ENCODE measurements around the gene GOLGA6L7. TPM values are rescaled to one million over a fixed set of nuclear protein-coding genes. Genes with fewer than 3 reads are reported as not detected.
"Not testable (repeated sequence)": the region's sequence is repeated elsewhere in the genome, so short reads cannot be mapped to it uniquely, and the experiment has no call there.

The GOLGA6L7 gene
- total RNA-seq (10 to 100 TPM in 1 of 2 donors, 1 to 10 TPM in 1; 4.3 to 13.6 TPM), polyA plus RNA-seq (ENCODE audit: insufficient read depth, low read depth, low replicate concordance) (15.7 TPM)
- long read RNA-seq, donor 1, result 0 reads
- long read RNA-seq, donor 2, result 0 reads

GRCh38 chr15:28848521-28848920 is at the start of gene GOLGA6L7:
GOLGA6L7 (minus strand) TSS chr15:28848644; CDS start chr15:28848549, 95 bp downstream.
- H3K4me3 ChIP-seq; H3K36me3 ChIP-seq (ENCODE audit: low read depth, missing control alignments); H3K4me1 ChIP-seq; H3K9me3 ChIP-seq; intact Hi-C loops (cut with DNase I; ENCODE audit: low total_unique reads); H3K27ac ChIP-seq; H3K27me3 ChIP-seq: not testable (repeated sequence)
- DNase-seq, result peak; percentile 40
- WGBS, 2 donors, result 72 to 81% methylated on average over 13 of the region's 13 CpGs

GRCh38 chr15:28897861-28898585 is 49.6 kb upstream of the GOLGA6L7 start:
- TF ChIP-seq CTCF (IDR thresholded peaks at IDR 0.05) (no peak), POLR2A (IDR thresholded peaks at IDR 0.05) (no peak)
- DNase-seq, result no peak
- no peaks in the 10 kb centered on the region for H3K4me1 ChIP-seq
- no peaks in the 10 kb centered on the region for H3K27me3 ChIP-seq
- intact Hi-C loops (cut with DNase I; ENCODE audit: low total_unique reads), result no loop called here
- H3K4me3 ChIP-seq, result no peak overlapping the region
- H3K27ac ChIP-seq, result no peak overlapping the region
- no peaks in the 10 kb centered on the region for H3K9me3 ChIP-seq
- H3K36me3 ChIP-seq (ENCODE audit: low read depth, missing control alignments), result no peaks in the 10 kb centered on the region
- 93 to 95% methylated on average over 13 of the region's 13 CpGs for WGBS, 2 donors

- Histone ChIP-seq H3K27me3 (no peaks in the 10 kb centered on the region), H3K27ac (no peak overlapping the region), H3K36me3 (ENCODE audit: low read depth, missing control alignments) (no peaks in the 10 kb centered on the region), H3K4me3 (no peak overlapping the region), H3K9me3 (no peaks in the 10 kb centered on the region), H3K4me1 (no peaks in the 10 kb centered on the region)
- 83 to 84% methylated on average over 4 of the region's 4 CpGs for WGBS, 2 donors
- DNase-seq, result no peak
- intact Hi-C loops (cut with DNase I; ENCODE audit: low total_unique reads), result no loop called here
- TF ChIP-seq POLR2A (IDR thresholded peaks at IDR 0.05) (no peak), CTCF (IDR thresholded peaks at IDR 0.05) (no peak)
Observed at GRCh38 chr15:28896951-28897350, 48.5 kb upstream of the GOLGA6L7 start.

- WGBS, 2 donors, result 86 to 92% methylated on average over 6 of the region's 6 CpGs
- H3K27ac ChIP-seq, result no peak overlapping the region
- intact Hi-C loops (cut with DNase I; ENCODE audit: low total_unique reads), result no loop called here
- H3K9me3 ChIP-seq, result no peaks in the 10 kb centered on the region
- H3K27me3 ChIP-seq, result no peaks in the 10 kb centered on the region
- TF ChIP-seq CTCF (IDR thresholded peaks at IDR 0.05) (no peak), POLR2A (IDR thresholded peaks at IDR 0.05) (no peak)
- no peaks in the 10 kb centered on the region for H3K36me3 ChIP-seq (ENCODE audit: low read depth, missing control alignments)
- no peak overlapping the region for H3K4me3 ChIP-seq
- no peak for DNase-seq
- H3K4me1 ChIP-seq, result no peaks in the 10 kb centered on the region
Observed at GRCh38 chr15:28895566-28895965, 47.1 kb upstream of the GOLGA6L7 start.

- H3K9me3 ChIP-seq, result no peaks in the 10 kb centered on the region
- no peaks in the 10 kb centered on the region for H3K36me3 ChIP-seq (ENCODE audit: low read depth, missing control alignments)
- H3K4me3 ChIP-seq, result no peak overlapping the region
- H3K27ac ChIP-seq, result no peak overlapping the region
- no peaks in the 10 kb centered on the region for H3K27me3 ChIP-seq
- TF ChIP-seq POLR2A (IDR thresholded peaks at IDR 0.05) (no peak), CTCF (IDR thresholded peaks at IDR 0.05) (no peak)
- 87 to 92% methylated on average over 3 to 13 of the region's 13 CpGs for WGBS, 2 donors
- no peaks in the 10 kb centered on the region for H3K4me1 ChIP-seq
- intact Hi-C loops (cut with DNase I; ENCODE audit: low total_unique reads), result no loop called here
- DNase-seq, result no peak
Observed at GRCh38 chr15:28895146-28895545, 46.7 kb upstream of the GOLGA6L7 start.

Data from testis (tissue), 5 donors.